SK-N-SH (cell line): ENCODE data around the gene RPP14.

Experiments
- CHD2 ChIP-seq: fragments of 150-350 bp; IDR thresholded peaks from 2 replicates; pipeline ENCODE4 v1.6.1; 2018; ENCODE audit warnings: low read length; ENCODE audit not compliant: partially characterized antibody
- CTCF ChIP-seq: fragments of 200-600 bp; sonication (generic); IDR thresholded peaks from 2 replicates; pipeline ENCODE4 v1.6.1; 2017; ENCODE audit warnings: antibody characterized with exemption, mild to moderate bottlenecking, moderate library complexity
- ELF1 ChIP-seq: IDR thresholded peaks from 2 replicates; pipeline ENCODE4 v1.4.0; 2012
- EP300 ChIP-seq, 2 experiments: IDR thresholded peaks; 2 replicates each; pipeline versions ENCODE4 v1.4.0 to v1.6.1; 2012; ENCODE audit warnings: borderline replicate concordance in 1 of 2, low read depth in 1 of 2, low read length in 1 of 2
- EZH2phosphoT487 ChIP-seq: fragments of 200-600 bp; sonication (generic); IDR thresholded peaks from 2 replicates; pipeline ENCODE4 v1.6.1; 2017; ENCODE audit warnings: low read depth, mixed run types, mild to moderate bottlenecking, antibody characterized with exemption, moderate library complexity, borderline replicate concordance
- MAX ChIP-seq: IDR thresholded peaks from 2 replicates; pipeline ENCODE4 v1.4.0; 2012; ENCODE audit warnings: low read depth
- RAD21 ChIP-seq: IDR thresholded peaks from 2 replicates; pipeline ENCODE4 v1.6.1; 2012; ENCODE audit warnings: mild to moderate bottlenecking, low read length
- SMC3 ChIP-seq: IDR thresholded peaks from 2 replicates; pipeline ENCODE4 v1.6.1; 2012; ENCODE audit warnings: low read depth, low read length, improper control_type of control experiment
- TAF1 ChIP-seq: IDR thresholded peaks from 2 replicates; pipeline ENCODE4 v1.6.1; 2012; ENCODE audit warnings: low read depth, mild to moderate bottlenecking, low read length, moderate library complexity, borderline replicate concordance
- USF1 ChIP-seq: IDR thresholded peaks from 2 replicates; pipeline ENCODE4 v1.4.0; 2012; ENCODE audit warnings: low read depth, borderline replicate concordance

GRCh38 chr3:58334013-58334321, 27.9 kb downstream of the RPP14 start:
- TF ChIP-seq CTCF, result no peak
- no peak for TF ChIP-seq RAD21
- TF ChIP-seq EZH2phosphoT487, result no peak
- no peak for TF ChIP-seq EP300 (IDR thresholded peaks at IDR 0.05; ENCODE audit: borderline replicate concordance in 1 of 2, low read depth in 1 of 2, low read length in 1 of 2)
- TF ChIP-seq ELF1, result no peak
- TF ChIP-seq MAX, result no peak
- TF ChIP-seq CHD2, result no peak
- TF ChIP-seq TAF1, result no peak
- no peak for TF ChIP-seq SMC3
- no peak for TF ChIP-seq USF1
